H1 (cell line): Measurements from ENCODE around the gene BFSP2.
A peak's percentile ranks its signal among the peaks of the same experiment; 100 is the strongest.

Experiments used
- ASH2L ChIP-seq: fragments of 200-600, 300-600 bp; sonication (generic); IDR thresholded peaks from one replicate; pipeline ENCODE4 v1.7.1; 2017; ENCODE audit warnings: low read length
- BCL11A ChIP-seq, 2 experiments: IDR thresholded peaks; one replicate each; pipeline ENCODE4 v1.6.1; 2011; ENCODE audit warnings: low read depth in 2 of 2, low read length in 2 of 2, mild to moderate bottlenecking in 2 of 2
- CEBPB ChIP-seq: IDR thresholded peaks from 2 replicates; pipeline ENCODE4 v1.6.1; 2012; ENCODE audit warnings: low read depth, low read length
- CTCF ChIP-seq, 3 experiments: IDR thresholded peaks; 1 replicate in 2 of 3; 2 replicates in 1 of 3; pipeline versions ENCODE4 v1.5.1 to v1.6.1; 2011; ENCODE audit warnings: low read length in 3 of 3, mild to moderate bottlenecking in 3 of 3, inconsistent platforms in 2 of 3, low read depth in 1 of 3, moderate library complexity in 1 of 3; ENCODE audit not compliant: insufficient read depth in 1 of 3; ENCODE audit errors: control extremely low read depth in 1 of 3
- EP300 ChIP-seq, 2 experiments: IDR thresholded peaks; 1 replicate in 1 of 2; 2 replicates in 1 of 2; pipeline ENCODE4 v1.6.1; 2011 to 2012; ENCODE audit warnings: low read depth in 2 of 2, low read length in 2 of 2, mild to moderate bottlenecking in 2 of 2, borderline replicate concordance in 1 of 2, inconsistent platforms in 1 of 2, moderate library complexity in 1 of 2
- JUND ChIP-seq: IDR thresholded peaks from 2 replicates; pipeline ENCODE4 v1.6.1; 2011; ENCODE audit warnings: mild to moderate bottlenecking, improper control_type of control experiment, low read length
- MAFK ChIP-seq: IDR thresholded peaks from 2 replicates; pipeline ENCODE4 v1.6.1; 2012; ENCODE audit warnings: low read depth, mild to moderate bottlenecking, improper control_type of control experiment, low read length
- SP1 ChIP-seq: IDR thresholded peaks from 2 replicates; pipeline ENCODE4 v1.6.1; 2011; ENCODE audit warnings: low read depth, low read length

- peak in 2 of 3 experiments; percentile 16 to 25; a peak in 2 of 4 replicates for TF ChIP-seq CTCF (IDR thresholded peaks at IDR 0.05; ENCODE audit: control extremely low read depth in 1 of 3, insufficient read depth in 1 of 3, low read depth in 1 of 3, low read length in 3 of 3)
- TF ChIP-seq MAFK: no peak
- TF ChIP-seq ASH2L: no peak
- TF ChIP-seq EP300 (IDR thresholded peaks at IDR 0.05; ENCODE audit: borderline replicate concordance in 1 of 2, low read depth in 2 of 2, low read length in 2 of 2): no peak
- TF ChIP-seq BCL11A (IDR thresholded peaks at IDR 0.05; ENCODE audit: low read depth in 2 of 2, low read length in 2 of 2): no peak
- no peak for TF ChIP-seq JUND
- TF ChIP-seq CEBPB: no peak
- TF ChIP-seq SP1: no peak
Observed at GRCh38 chr3:133457465-133458067, 57.7 kb downstream of the BFSP2 start.
